ENCODE results near the gene ZNF276. TPM values are rescaled to one million over a fixed set of nuclear protein-coding genes. Genes with fewer than 3 reads are reported as not detected.

The ZNF276 gene
- total and polyA plus RNA-seq, 2 of the 8 experiments (the other 6 are each of a cell fraction or from before 2014, with no cell fraction given) = 6.4 to 9.3 TPM

GRCh38 chr16:89711601-89712273 lies 9.6 kb upstream of the ZNF276 start:
- no peak for FAIRE-seq
- H3K56ac ChIP-seq (replicated peaks; ENCODE audit: insufficient read length, low read depth, low read length) = no peak overlapping the region
- TF ChIP-seq TAF7 (optimal IDR thresholded peaks at IDR 0.05; ENCODE audit: borderline replicate concordance, low read depth, low read length) (peak; percentile 54), ASH2L (IDR thresholded peaks at IDR 0.05; ENCODE audit: low read length) (no peak), RAD21 (IDR thresholded peaks at IDR 0.05 in 1 of 2, conservative IDR thresholded peaks at IDR 0.05 in 1 of 2; ENCODE audit: low read depth in 2 of 2, low read length in 2 of 2) (no peak), BRCA1 (IDR thresholded peaks at IDR 0.05; ENCODE audit: low read depth, low read length) (no peak), BCL11A (IDR thresholded peaks at IDR 0.05; ENCODE audit: low read depth in 2 of 2, low read length in 2 of 2) (no peak), EZH2 (IDR thresholded peaks at IDR 0.05; ENCODE audit: low read depth, low read length, severe bottlenecking) (no peak), SIX5 (IDR thresholded peaks at IDR 0.05; ENCODE audit: low read depth, low read length) (no peak), CEBPB (IDR thresholded peaks at IDR 0.05; ENCODE audit: low read depth, low read length) (no peak), FOSL1 (IDR thresholded peaks at IDR 0.05; ENCODE audit: insufficient read depth, low read depth, low read length) (no peak)
- TF ChIP-seq, protein P1, sequence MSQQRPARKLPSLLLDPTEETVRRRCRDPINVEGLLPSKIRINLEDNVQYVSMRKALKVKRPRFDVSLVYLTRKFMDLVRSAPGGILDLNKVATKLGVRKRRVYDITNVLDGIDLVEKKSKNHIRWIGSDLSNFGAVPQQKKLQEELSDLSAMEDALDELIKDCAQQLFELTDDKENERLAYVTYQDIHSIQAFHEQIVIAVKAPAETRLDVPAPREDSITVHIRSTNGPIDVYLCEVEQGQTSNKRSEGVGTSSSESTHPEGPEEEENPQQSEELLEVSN (IDR thresholded peaks at IDR 0.05) = no peak
- TF ChIP-seq, protein P2, sequence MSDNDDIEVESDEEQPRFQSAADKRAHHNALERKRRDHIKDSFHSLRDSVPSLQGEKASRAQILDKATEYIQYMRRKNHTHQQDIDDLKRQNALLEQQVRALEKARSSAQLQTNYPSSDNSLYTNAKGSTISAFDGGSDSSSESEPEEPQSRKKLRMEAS (IDR thresholded peaks at IDR 0.05) = peak; percentile 88

More at GRCh38 chr16:89711601-89712273, 9.6 kb upstream of the ZNF276 start:
- peak overlapping the region; percentile 83 for H3K18ac ChIP-seq (ENCODE audit: extremely low read depth, low read length)
- CTCF ChIA-PET (ENCODE audit: partially characterized antibody) = interaction anchor here (6.2 kb wide), 1 partner anchor 11 kb away, joined by 36 read pairs; the partner anchor contains the start of gene SPATA2L
- peak in 1 of 2 experiments; percentile 91 for DNase-seq (ENCODE audit: low read depth in 1 of 2, low spot score in 2 of 2)
- no peaks in the 10 kb centered on the region for H3K9me3 ChIP-seq (ENCODE audit: insufficient read depth in 2 of 2, low read depth in 1 of 2, low read length in 1 of 2)
- peaks cover 0 to 14% (median 11%) of the 10 kb centered on the region in 4 experiments; a peak in 6 of 7 replicates for H3K4me1 ChIP-seq (replicated peaks in 1 of 4; ENCODE audit: control insufficient read depth in 3 of 4, insufficient read depth in 4 of 4, low read length in 3 of 4)
- no peak overlapping the region for H3K27ac ChIP-seq (ENCODE audit: low read depth, low read length)
- H3K9ac ChIP-seq (replicated peaks in 1 of 4; ENCODE audit: extremely low read depth in 1 of 4, low read depth in 3 of 4, low read length in 3 of 4) = peak overlapping the region; percentile 8 to 83 (median 68)
- H3K36me3 ChIP-seq (ENCODE audit: control insufficient read depth in 2 of 4, insufficient read depth in 4 of 4, low read length in 3 of 4) = peaks cover 0 to 7% (median 4%) of the 10 kb centered on the region in 4 experiments; a peak in 2 of 8 replicates
- H3K23ac ChIP-seq (ENCODE audit: insufficient read length) = no peak overlapping the region
- no peak overlapping the region for H2BK20ac ChIP-seq (ENCODE audit: low read length)
- no peak overlapping the region for H2BK120ac ChIP-seq (replicated peaks; ENCODE audit: low read depth, low read length)
- H3K4me3 ChIP-seq (ENCODE audit: extremely low read depth in 1 of 4, insufficient read depth in 2 of 4, low read depth in 3 of 4, low read length in 4 of 4) = peak overlapping the region; percentile 73 to 91 (median 78)
- H2AFZ ChIP-seq (ENCODE audit: low read length) = no peak overlapping the region
- H3K14ac ChIP-seq (ENCODE audit: insufficient read length) = no peak overlapping the region
- no peak overlapping the region for H3K4ac ChIP-seq (replicated peaks; ENCODE audit: insufficient read length, low read depth, low read length)
- WGBS, 2 experiments (ENCODE audit: extremely low coverage in 1 of 2, insufficient coverage in 1 of 2, insufficient read length in 1 of 2, insufficient replicate concordance in 2 of 2, low coverage in 1 of 2, low lambda C conversion rate in 2 of 2, missing lambda C conversion rate in 1 of 2) = 0% methylated on average over 20 of the region's 48 CpGs; no CpG with 5 or more reads in 1 of the 2 experiments
- POLR2A ChIA-PET (ENCODE audit: partially characterized antibody) = interaction anchor here (0.6 to 16.7 kb wide), 11 partner anchors 5 to 214 kb away, joined by 3 to 193 read pairs (median 4); partner anchors contain the start of genes CDK10, SPATA2L and VPS9D1
- no peak overlapping the region for H4K91ac ChIP-seq (replicated peaks; ENCODE audit: insufficient read length, low read length)
- H3K23me2 ChIP-seq (ENCODE audit: low read depth, low read length) = peaks cover 3% of the 10 kb centered on the region; the same call in 1 of the 2 replicates
- H2AK5ac ChIP-seq (ENCODE audit: low read depth, low read length) = no peak overlapping the region
- H2BK5ac ChIP-seq (ENCODE audit: low read depth, low read length) = peak overlapping the region; percentile 44; the same call in 1 of the 2 replicates
- peak overlapping the region; percentile 58 to 72 for H3K4me2 ChIP-seq (ENCODE audit: insufficient read depth in 1 of 2, low read depth in 2 of 2, low read length in 2 of 2)
- H3K79me2 ChIP-seq (ENCODE audit: control insufficient read depth in 1 of 2, insufficient read depth in 2 of 2, low read length in 2 of 2) = no peaks in the 10 kb centered on the region
- peaks cover 0 to 5% (median 0%) of the 10 kb centered on the region in 4 experiments; a peak in 4 of 7 replicates for H3K27me3 ChIP-seq (replicated peaks in 1 of 4; ENCODE audit: control insufficient read depth in 3 of 4, extremely low read depth in 1 of 4, insufficient read depth in 3 of 4, low read length in 3 of 4)
- peaks cover 4 to 7% of the 10 kb centered on the region in 2 experiments for H4K20me1 ChIP-seq (replicated peaks in 1 of 2; ENCODE audit: control insufficient read depth in 1 of 2, insufficient read depth in 2 of 2, low read length in 2 of 2)
- 0 out of 2 replicates have a peak, but pooled peaks cover 2% of the 10 kb centered on the region for H3K79me1 ChIP-seq (ENCODE audit: low read depth, low read length)
- no peak overlapping the region for H2BK15ac ChIP-seq (ENCODE audit: low read length)
- no peak overlapping the region for H2BK12ac ChIP-seq (ENCODE audit: low read depth, low read length)
- H4K8ac ChIP-seq (ENCODE audit: extremely low read depth, insufficient read depth, low read length) = peak overlapping the region; percentile 97; the same call in 1 of the 2 replicates
- H4K5ac ChIP-seq (ENCODE audit: insufficient read length, low read depth, low read length) = peak overlapping the region; percentile 43

Data from H1 (cell line).